Liver (tissue), 3 donors: ENCODE measurements around the gene EVA1C.

Source experiments
- RAD21 ChIP-seq, 2 donors: IDR thresholded peaks; 2 replicates each; pipeline ENCODE4 v1.6.1; 2016; ENCODE audit warnings: antibody characterized with exemption in 2 of 2, mild to moderate bottlenecking in 2 of 2
- RXRA ChIP-seq, 2 donors: IDR thresholded peaks; 2 replicates each; pipeline ENCODE4 v1.6.1; 2017 to 2018; ENCODE audit warnings: antibody characterized with exemption in 2 of 2, mild to moderate bottlenecking in 1 of 2
- SP1 ChIP-seq: IDR thresholded peaks from 2 replicates; pipeline ENCODE4 v1.6.1; 2018; ENCODE audit warnings: antibody characterized with exemption, mild to moderate bottlenecking
- YY1 ChIP-seq: IDR thresholded peaks from 2 replicates; pipeline ENCODE4 v1.6.1; 2016; ENCODE audit warnings: antibody characterized with exemption, mild to moderate bottlenecking
- TF ChIP-seq, protein P1 (sequence below): fragments of 150-350 bp; IDR thresholded peaks from 2 replicates; pipeline ENCODE4 v1.5.1; 2017; ENCODE audit warnings: improper control_type of control experiment, low read depth, low read length; ENCODE audit not compliant: missing input control
- donor health status: healthy.
- donor health status: healthy.

GRCh38 chr21:32403201-32403777 lies 9.2 kb upstream of the EVA1C start:
- TF ChIP-seq, protein P1, sequence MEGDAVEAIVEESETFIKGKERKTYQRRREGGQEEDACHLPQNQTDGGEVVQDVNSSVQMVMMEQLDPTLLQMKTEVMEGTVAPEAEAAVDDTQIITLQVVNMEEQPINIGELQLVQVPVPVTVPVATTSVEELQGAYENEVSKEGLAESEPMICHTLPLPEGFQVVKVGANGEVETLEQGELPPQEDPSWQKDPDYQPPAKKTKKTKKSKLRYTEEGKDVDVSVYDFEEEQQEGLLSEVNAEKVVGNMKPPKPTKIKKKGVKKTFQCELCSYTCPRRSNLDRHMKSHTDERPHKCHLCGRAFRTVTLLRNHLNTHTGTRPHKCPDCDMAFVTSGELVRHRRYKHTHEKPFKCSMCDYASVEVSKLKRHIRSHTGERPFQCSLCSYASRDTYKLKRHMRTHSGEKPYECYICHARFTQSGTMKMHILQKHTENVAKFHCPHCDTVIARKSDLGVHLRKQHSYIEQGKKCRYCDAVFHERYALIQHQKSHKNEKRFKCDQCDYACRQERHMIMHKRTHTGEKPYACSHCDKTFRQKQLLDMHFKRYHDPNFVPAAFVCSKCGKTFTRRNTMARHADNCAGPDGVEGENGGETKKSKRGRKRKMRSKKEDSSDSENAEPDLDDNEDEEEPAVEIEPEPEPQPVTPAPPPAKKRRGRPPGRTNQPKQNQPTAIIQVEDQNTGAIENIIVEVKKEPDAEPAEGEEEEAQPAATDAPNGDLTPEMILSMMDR: peak; percentile 65
- TF ChIP-seq YY1 (no peak), SP1 (no peak), RXRA (IDR thresholded peaks at IDR 0.05) (no peak), RAD21 (IDR thresholded peaks at IDR 0.05) (peak; percentile 88 to 91)
